Lower leg skin (tissue), 4 donors: Measurements from ENCODE around the gene CCDC47. TPM values are rescaled to one million over a fixed set of nuclear protein-coding genes. Genes with fewer than 3 reads are reported as not detected.
A peak's percentile ranks its signal among the peaks of the same experiment; 100 is the strongest.
"Not testable (repeated sequence)": the region's sequence is repeated elsewhere in the genome, so short reads cannot be mapped to it uniquely, and the experiment has no call there.

ENCODE experiments used
- DNase-seq, 2 donors: peaks; one replicate each; pipeline ENCODE4 v3.0.0-alpha.2; 2019; ENCODE audit warnings: low spot score in 2 of 2
- H3K4me3 ChIP-seq: fragments of 200-600 bp; sonication (generic); 2 replicates; pipeline ENCODE4 v1.5.1; 2017; ENCODE audit warnings: mild to moderate bottlenecking, low read depth; ENCODE audit not compliant: poor library complexity, severe bottlenecking
- CTCF ChIP-seq, 3 donors: fragments of 450-650 bp; IDR thresholded peaks; one replicate each; pipeline ENCODE4 v1.5.1; 2016; ENCODE audit warnings: antibody characterized with exemption in 3 of 3, mild to moderate bottlenecking in 3 of 3, moderate library complexity in 2 of 3
- POLR2A ChIP-seq, 2 donors: fragments of 450-650 bp; IDR thresholded peaks; one replicate each; pipeline ENCODE4 v1.6.1; 2016 to 2017; ENCODE audit warnings: antibody characterized with exemption in 2 of 2, mild to moderate bottlenecking in 1 of 2, moderate library complexity in 1 of 2
- WGBS, 2 donors: methylation state at CpG; one replicate each; pipeline ENCODE4 v1.1.5; 2018; 5-methylcytosine and 5-hydroxymethylcytosine counted together
- intact Hi-C: fragments of 100-400 bp; cut with DNase I; formaldehyde crosslinking; loops from one replicate; pipeline ENCODE4 v1.15.0; 2023; ENCODE audit warnings: low total_unique reads
- total RNA-seq, 4 donors: library from RNA; depleted of rRNA; stranded (reverse); fragments of >200 nt; gene quantifications; one replicate each; pipeline ENCODE4 v1.1.0, GENCODE V29; 2016

The CCDC47 gene
- total RNA-seq, 4 donors from 2014 or later = 48.7 to 71.9 (median 59.5) TPM

DNA sequence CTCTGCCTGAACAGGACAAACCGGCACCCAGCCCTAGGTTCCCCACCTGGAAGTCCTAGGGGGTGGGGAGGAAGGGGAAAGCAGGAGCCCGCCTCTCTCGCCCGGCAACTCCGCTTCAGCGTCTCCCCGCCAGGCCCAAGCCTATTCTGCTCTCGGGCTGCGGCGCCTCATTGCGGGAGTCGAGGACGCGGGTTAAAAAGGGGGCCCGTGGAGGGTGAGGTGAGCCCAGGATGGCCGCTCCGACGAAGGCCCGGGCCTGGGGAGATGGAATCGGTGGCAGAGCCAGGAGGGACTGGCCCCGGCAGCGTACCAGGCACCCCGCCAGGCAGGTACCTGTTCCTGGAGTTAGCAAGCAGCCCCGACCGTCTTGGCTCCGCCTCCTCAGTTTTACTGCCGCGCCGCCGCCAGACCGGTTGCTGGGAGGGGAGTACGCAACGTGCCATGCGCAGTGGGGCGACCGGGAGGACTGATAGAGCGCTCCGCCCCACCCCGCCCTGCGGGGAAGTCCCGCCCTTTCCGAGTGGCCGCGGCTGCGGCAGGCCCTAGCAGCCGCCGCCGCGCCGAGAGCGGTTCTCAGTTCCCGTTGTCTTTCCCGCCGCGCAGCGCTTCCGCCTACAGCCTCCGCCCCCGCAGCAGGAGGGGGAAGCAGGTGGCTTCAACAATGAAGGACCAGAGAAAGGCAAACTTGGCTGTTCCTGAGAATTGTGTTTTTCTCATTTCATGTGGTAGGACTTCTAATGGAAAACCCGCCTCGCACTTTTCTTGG is 31.8 kb downstream of the CCDC47 start, which contains the start of gene STRADA:
TSS of gene STRADA (minus strand) at position 392 of the 766 bp plus-strand sequence. CDS start 13,430 bp downstream, outside the sequence.
- TF ChIP-seq CTCF (IDR thresholded peaks at IDR 0.05) (no peak), POLR2A (IDR thresholded peaks at IDR 0.05) (peak in 1 of 2 donors; percentile 11)
- peak within 1 kb of the TSS; percentile 68 for H3K4me3 ChIP-seq
- DNase-seq = peak; percentile 99 to 100
- intact Hi-C loops = no loop called here
- WGBS, 2 donors = 0 to 1% methylated on average over 27 to 46 of the region's 61 CpGs

- intact Hi-C loops = no loop called here
- no peak for DNase-seq
- H3K4me3 ChIP-seq = peak overlapping the region; percentile 68
- TF ChIP-seq CTCF (IDR thresholded peaks at IDR 0.05) = no peak
- TF ChIP-seq POLR2A (IDR thresholded peaks at IDR 0.05) = no peak
- WGBS, 2 donors = 0 to 1% methylated on average over 14 of the region's 14 CpGs
These were observed 32.3 kb downstream of the CCDC47 start for GRCh38 chr17:63741143-63741407.

DNA sequence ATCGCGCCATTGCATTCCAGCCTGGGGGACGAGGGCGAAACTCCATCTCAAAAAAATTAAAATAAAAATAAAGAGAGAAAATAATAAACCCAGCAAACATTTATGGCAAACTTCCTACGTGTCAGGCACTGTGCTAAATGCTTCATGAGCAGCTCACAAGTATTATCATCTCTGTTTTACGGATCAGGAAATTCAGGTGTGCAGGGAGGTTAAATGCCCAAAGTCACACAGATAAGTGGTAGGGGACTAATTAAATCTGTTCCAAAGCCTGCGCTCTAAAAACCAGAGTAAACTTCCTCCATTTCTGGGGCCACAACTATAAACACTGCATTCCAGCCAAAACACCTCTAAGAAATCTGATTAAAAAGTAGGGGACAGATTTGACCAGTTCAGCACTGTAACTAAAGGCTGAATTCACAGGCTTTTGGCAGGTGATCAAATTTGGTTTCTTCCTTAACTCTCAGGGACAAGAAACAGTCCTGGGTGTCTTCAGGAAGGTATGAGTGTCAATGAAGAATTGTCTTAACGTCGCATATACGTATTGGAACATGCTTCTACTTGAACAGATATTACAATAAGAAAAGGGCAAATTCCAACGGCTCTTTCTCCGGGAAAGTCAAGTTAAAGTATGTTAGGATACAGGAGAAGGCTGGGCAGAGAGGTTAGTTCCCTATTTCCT is 32.8 kb downstream of the CCDC47 start:
- WGBS, 2 donors = 27 to 29% methylated on average over 12 of the region's 12 CpGs
- peak overlapping the region; percentile 68 for H3K4me3 ChIP-seq
- no peak for DNase-seq
- TF ChIP-seq POLR2A (IDR thresholded peaks at IDR 0.05) (no peak), CTCF (IDR thresholded peaks at IDR 0.05) (no peak)
- intact Hi-C loops = no loop called here

DNA sequence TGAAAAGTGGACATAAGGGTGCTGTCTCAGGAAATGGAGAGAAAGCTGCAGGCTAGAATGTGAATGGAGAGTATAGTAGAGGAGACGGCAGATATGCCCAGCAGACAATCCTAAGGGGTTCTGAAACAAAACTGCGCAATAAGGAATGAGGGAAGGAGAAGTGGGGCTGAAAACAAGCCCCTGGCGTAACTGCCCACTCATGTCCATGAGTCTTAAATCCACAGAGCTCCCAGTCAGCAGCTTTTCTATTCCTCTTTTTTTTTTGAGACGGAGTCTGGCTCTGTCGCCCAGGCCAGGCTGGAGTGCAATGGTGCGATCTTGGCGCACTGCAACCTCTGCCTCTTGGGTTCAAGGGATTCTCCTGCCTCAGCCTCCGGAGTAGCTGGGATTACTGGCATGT is 37.7 kb downstream of the CCDC47 start:
- 96% methylated on average over 8 of the region's 8 CpGs for WGBS, 2 donors
- intact Hi-C loops = no loop called here
- no peak for TF ChIP-seq CTCF (IDR thresholded peaks at IDR 0.05)
- no peak for TF ChIP-seq POLR2A (IDR thresholded peaks at IDR 0.05)
- H3K4me3 ChIP-seq = no peak overlapping the region
- DNase-seq = no peak

- no peak overlapping the region for H3K4me3 ChIP-seq
- WGBS, 2 donors = 56 to 68% methylated on average over 2 of the region's 2 CpGs
- TF ChIP-seq CTCF (IDR thresholded peaks at IDR 0.05) (no peak), POLR2A (IDR thresholded peaks at IDR 0.05) (no peak)
- intact Hi-C loops = no loop called here
- no peak for DNase-seq
These were observed 51.0 kb downstream of the CCDC47 start for GRCh38 chr17:63722403-63722802.

GRCh38 chr17:63720194-63720593 is 53.2 kb downstream of the CCDC47 start:
- H3K4me3 ChIP-seq, intact Hi-C loops, DNase-seq: not testable (repeated sequence)
- 100% methylated on average over 5 of the region's 5 CpGs for WGBS, 2 donors
